Activated CD4-positive, alpha-beta T cell treated with anti-CD3 and anti-CD28 coated beads for 48 hours (primary cell): Measurements from ENCODE around the gene ZNF555.
"Not testable (repeated sequence)": the region's sequence is repeated elsewhere in the genome, so short reads cannot be mapped to it uniquely, and the experiment has no call there.

Experiments
- DNase-seq: peaks from one replicate; pipeline ENCODE4 v3.0.0-alpha.2; 2020

Gene ZNF555

DNA sequence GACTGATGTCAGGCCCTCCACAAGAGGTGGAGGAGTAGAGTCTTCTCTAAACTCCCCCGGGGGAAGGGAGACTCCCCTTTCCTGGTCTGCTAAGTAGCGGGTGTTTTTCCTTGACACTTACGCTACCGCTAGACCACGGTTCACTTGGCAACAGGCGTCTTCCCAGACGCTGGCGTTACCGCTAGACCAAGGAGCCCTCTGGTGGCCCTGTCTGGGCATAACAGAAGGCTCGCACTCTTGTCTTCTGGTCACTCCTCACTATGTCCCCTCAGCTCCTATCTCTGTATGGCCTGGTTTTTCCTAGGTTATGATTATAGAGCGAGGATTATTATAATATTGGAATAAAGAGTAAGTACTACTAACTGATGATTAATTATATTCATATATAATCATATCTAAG lies 30.9 kb downstream of the ZNF555 start:
- peak; percentile 44 for DNase-seq

DNA sequence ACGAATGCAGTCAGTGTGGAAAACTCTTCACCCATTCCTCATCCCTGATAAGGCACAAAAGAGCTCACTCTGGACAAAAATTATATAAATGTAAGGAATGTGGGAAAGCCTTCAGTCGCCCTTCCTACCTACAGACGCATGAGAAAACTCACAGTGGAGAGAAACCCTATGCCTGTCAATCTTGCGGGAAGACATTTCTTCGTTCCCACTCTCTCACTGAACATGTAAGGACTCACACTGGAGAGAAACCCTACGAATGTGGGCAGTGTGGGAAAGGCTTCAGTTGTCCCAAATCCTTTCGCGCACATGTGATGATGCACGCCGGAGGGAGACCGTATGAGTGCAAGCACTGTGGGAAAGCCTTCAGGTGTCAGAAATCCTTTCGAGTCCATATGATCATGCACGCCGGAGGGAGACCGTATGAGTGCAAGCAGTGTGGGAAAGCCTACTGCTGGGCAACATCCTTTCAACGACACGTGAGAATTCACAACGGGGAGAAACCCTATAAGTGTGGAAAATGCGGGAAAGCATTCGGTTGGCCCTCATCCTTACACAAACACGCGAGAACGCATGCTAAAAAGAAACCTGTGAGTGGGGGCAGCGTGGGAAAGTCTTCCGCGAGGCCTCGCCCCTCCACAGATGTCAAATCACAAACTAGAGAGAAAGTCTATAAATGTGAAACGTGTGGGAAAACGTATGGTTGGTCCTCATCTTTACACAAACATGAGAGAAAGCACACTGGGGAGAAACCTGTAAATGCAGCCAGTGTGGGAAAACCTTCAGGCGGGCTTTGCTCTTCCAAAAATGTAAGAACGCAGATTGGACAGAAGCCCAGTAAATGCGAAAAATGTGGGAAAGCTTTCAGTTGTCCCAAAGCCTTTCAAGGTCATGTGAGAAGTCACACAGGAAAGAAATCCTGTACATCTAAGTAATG lies 36.4 kb downstream of the ZNF555 start:
- no peak for DNase-seq

DNA sequence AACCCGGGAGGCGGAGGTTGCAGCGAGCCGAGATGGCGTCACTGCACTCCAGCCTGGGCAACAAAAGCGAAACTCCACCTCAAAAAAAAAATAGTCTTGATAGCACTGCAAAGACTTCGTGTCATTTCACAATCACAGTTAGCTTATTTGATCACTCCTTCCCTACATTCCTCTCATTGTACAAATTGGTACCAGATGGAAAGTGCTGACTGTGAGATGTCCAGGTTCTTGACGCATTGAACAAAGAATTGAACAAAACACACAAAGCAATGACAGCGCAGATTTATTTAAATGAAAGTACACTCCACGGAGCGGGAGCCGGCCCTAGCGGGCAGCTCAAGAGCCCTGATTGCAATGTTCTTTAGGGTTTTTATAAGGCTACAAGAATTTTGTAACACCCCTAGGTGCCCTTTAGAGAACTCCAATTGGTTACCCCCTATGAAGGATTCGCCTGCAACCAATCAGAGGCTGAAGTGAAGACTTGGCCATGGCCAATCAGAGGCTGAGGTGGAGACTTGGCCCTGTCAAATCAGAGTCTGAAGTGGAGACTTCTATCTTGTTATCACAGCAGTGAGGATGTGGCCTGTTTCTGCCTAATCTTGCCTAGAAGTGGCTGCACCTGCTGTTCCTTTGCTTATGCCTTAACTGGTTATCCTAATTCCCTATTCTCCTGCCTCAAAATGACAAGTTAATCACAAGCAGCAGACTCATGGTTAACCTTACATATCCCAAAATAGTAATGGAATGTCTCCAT lies 42.6 kb downstream of the ZNF555 start:
- no peak for DNase-seq

DNA sequence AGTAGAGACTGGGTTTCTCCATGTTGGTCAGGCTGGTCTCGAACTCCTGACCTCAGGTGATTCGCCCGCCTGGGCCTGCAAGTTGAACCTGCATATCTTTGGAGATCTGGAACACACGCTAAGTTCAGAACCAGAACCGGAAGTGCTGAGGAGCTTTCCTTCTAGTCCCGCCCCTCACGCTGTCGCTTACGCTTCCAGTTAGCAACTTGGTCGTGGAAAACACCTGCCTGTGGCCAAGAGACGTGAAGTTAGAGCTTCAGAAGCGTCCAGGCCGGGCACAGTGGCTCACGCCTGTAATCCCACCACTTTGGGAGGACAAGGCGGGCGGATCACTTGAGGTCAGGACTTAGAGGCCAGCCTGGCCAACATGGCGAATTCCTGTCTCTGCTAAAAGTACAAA lies 44.5 kb downstream of the ZNF555 start:
- DNase-seq: no peak

DNA sequence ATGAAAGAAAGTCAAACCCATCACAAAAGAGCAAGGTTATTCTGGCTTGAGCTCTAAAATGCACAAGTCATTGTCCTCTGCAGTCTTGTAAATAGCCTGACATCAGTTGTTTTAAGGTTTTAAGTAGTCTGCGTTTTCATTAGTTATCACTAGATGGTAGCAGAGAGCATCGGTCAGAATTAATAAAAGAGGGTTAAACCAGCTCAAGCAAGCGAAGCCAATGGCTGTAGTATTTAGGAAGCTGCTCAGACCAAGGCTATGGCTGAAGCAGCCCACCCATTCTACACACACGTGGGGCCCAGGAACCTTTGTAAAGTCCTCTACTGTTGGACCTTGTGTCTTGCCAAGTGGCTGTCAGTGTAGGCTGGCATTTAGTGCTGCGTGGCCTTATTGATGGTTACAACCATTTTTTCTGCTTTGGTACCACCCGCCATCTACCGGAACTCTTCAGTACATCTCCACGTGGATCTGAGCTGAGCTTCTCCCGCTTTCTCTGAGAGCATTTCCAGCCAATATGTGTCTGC lies 46.2 kb downstream of the ZNF555 start:
- DNase-seq: no peak

DNA sequence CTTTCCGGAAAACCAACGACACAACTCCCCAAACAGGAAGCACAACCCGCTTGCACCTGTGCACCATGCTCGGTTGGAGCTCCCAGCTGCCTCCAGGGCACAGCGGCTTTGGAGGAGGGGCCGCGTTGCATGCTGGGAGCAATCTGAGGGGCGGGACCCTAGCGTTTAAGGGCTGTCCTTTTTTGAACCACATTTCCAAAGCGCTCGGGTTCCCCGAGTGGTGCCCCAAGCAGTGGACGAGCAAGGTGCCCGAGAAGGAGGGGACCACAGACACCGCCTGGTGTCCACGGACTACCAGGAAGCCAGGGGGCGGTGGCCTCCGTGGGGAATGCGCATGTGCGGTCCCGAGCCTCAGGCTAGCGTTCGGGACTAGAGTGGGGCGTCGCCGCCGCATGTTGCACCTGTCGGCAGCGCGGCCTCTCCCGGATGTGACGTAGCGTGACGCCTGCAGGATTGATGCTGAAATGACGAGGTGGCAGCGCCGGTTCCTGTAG lies 47.5 kb downstream of the ZNF555 start:
- DNase-seq: peak; percentile 77

DNA sequence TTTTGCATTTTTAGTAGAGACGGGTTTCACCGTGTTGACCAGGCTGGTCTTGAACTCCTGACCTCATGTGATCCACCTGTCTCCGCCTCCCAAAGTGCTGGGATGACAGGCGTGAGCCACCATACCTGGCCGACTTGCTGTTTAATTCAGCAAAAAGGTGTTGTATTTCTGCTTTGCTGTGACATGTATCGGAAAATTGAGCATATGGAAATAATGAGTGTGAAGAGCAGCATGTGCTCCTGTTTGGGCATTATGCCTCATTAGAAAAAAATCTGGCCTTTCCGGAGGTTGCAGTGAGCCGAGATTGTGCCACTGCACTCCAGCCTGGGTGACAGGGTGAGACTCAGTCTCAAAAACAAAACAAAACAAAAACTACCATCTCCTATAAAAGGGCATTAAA lies 49.3 kb downstream of the ZNF555 start:
- not testable (repeated sequence) for DNase-seq

DNA sequence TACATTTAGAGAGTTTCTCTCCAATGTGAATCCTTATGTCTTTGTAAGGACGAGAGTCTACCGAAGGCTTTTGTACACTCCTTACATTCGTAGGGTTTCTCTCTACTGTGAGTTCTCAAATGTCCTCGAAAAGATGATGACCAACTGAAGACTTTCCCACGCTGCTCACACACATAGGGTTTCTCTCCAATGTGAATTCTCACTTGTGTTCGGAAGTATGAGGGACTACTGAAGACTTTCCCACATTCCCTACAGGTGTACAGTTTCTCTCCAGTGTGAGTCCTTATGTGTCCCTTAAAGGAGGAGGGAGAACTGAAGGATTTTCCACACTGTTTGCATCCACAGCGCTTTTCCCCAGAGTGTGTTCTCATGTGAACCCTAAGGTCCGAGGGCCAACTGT lies 55.4 kb downstream of the ZNF555 start:
- DNase-seq: no peak

DNA sequence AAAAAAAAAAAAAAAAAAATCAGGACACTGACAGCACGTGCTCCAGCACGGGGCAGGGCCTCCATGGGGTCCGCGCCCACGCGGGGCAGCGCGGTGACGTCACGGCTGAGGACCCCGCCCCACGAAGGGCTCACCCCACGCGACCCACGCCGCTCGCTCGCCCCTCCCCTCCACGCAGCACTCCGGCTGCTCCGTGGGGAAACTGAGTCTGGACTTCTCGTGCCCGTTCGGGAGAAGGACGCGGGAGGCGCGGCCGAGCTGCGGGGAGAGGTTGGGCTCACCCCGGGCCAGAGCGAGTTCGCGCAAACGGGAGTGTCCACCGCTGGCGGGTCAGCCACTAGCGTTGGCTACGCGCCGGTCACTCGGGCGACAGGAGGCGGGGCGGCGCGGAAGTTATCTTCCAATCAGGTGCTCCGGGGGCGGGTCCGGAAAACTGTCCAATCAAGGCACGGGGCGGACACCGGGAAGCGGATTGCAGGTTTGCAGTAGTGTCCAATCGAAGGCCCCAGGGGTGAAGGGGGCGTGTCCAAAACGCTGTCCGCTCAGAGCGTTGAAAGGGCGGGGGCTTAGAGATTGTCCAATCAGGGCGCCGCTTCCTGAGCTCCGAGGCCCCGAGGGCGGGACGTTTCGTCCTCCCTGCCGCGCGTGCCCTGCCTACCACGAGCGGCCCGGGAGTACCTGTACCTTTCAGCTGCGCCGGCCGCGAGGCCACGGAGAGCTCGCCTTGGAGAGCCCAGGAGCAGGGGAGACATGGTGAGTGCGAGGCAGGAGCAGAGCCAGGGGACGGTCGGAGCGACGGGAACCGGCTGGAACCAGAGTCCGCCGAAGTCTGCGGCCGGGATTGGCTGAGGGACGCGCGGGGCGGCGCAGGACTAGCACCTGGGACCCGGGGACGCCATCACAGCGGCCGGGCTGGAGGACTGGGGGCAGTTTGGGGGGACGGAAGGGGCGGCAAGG lies 59.3 kb downstream of the ZNF555 start, which contains the start of gene ZNF57:
TSS of gene ZNF57 (plus strand) at position 633 of the 957 bp plus-strand sequence. CDS start at position 751, 118 bp downstream.
- peak; percentile 99 for DNase-seq

DNA sequence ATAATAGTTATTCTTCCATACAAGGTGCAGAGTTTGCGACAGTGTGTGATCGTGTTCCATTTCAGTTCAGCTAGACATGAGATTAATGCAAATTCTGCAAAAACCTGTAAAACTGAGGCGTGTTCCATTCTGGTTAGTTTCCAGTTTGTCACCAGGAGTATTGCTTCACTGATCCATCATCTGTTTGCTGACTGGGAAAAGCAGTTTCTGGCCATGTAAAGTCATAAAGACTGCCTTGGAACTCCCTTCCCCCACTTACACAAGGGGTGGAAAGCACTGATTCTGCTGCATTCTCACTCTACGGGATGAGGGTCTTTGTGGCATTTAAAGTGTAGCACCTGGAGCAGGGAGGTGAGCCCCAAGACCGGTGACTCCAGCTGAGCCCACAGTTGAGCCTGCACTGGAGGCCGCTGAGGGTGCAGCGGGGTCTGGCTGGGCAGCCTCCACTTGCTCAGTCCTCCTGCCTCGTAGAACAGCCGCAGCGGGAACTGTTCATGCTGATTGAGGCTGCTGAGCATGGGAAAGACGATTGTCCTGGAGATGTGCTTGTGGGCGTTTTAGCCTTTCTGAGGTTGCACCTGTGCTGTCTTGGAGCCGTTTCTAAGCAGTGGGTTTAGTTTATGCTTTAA lies 61.4 kb downstream of the ZNF555 start:
- no peak for DNase-seq

DNA sequence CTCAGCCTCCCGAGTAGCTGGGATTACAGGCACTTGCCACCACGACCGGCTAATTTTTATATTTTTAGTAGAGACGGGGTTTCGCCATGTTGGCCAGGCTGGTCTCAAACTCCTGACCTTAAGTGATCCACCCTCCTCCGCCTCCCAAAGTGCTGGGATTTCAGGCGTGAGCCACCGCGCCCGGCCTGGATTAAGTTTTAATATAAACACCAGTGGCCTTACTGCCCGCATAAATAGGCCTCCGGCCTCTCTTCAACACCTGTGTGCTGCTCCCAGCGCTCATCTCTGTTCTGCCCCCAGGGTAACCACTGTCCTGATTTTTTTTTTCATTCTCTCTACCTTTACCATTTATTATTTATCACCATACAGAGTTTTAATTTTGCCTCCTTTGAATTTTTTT lies 62.1 kb downstream of the ZNF555 start:
- DNase-seq: not testable (repeated sequence)

DNA sequence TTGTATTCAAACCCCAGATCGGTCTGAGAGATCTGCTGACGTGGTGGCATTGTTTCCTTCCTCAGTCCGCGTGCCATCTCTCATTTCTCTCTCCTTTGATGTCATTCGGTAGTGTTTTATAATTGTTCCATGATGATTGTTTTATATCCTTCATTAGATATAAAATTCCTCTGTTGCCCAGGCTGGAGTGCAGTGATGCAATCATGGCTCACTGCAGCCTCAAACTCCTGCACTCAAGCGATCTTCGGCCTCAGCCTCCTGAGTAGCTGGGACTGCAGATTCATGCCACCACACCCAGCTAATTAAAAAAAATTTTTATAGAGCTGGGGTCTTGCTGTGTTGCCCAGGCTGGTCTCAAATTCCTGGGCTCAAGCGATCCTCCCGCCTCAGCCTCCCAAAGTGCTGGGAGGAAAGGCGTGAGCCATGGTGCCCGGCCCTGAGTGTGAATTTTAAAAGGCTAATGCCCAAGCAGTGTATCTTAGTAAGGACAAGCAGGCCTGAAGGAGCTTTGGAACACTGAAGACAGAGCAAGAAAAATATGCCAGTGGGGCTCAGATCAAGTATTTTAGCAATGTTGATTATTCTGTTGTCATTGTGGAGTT lies 64.7 kb downstream of the ZNF555 start:
- DNase-seq: no peak

DNA sequence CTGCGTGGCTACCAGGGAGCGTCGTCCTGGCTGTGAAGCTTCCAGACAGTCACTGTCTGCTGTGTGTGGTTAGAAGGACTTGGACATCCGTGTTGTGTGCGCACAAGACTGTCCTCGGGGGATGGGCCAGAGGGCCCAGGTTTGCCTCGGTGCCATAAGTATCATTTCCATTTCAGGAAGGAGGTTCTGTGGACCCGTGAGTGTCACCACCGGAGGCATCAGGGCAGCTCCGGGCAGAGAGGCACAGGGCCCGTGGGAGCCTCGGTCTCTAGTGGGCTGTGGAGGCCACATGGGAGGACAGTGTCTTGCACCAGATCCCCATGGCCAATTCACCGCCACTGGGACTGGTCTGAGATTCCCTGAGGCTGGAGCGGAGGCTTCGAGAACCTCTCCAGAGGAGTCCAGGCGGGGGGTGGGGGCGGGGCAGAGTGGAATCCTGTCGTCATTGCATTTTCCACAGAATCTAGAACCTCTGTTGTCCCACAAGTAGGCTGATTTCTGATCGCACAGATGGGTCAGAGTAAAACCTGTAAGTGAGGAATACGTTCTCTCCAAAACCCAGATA lies 65.4 kb downstream of the ZNF555 start:
- no peak for DNase-seq
